KG1 (cell line): ENCODE results near the gene SRSF2.
"Not testable (repeated sequence)": the region's sequence is repeated elsewhere in the genome, so short reads cannot be mapped to it uniquely, and the experiment has no call there.

Source experiments
- DNase-seq: peaks from one replicate; lab custom pipeline; 2025; lab: John Stamatoyannopoulos, UW

SRSF2 gene

GRCh38 chr17:76738468-76738850 lies 1.3 kb upstream of the SRSF2 start:
- no peak for DNase-seq

GRCh38 chr17:76737676-76738467 lies 741 bp upstream of the SRSF2 start, which contains the start of gene MFSD11:
Gene MFSD11, plus strand, starts transcription at chr17:76738119. Its CDS starts 234 bp downstream, at chr17:76738353.
- peak; percentile 89 for DNase-seq

GRCh38 chr17:76736349-76737081 lies 616 bp downstream of the SRSF2 start:
- no peak for DNase-seq

DNA sequence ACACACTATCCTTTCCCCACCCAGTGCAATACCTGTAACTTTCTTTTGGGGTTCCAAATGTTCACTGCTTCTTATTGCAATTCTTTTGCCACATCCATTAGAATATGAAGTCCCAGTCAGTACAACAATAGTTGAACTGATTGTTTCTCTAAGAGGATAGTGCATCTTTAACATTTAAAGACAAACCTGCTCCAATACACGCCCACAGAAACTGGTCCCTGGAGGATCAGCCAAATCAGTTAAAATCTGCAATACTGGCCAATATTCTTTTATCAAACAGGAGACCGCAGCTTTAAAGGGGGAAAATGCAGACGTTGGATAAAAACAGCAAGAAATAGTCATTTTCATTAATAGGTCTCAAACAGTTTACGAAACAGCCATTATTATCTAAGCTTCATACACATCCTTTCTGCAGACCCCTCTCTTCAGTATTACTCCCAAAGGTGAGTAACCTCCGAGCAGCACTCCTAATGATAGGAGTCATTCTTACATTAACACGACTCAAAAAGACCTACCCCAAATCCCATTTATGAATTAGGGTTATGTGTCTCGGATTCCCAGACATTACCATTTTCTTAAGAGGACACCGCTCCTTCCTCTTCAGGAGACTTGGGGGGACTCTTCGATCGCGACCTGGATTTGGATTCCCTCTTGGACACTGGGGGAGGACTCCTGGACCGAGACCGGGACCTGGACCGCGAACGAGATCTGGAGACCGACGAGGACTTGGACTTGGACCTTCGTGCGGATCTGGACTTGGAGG lies 1.4 kb downstream of the SRSF2 start:
- DNase-seq: no peak

- DNase-seq: no peak
These were observed 2.1 kb downstream of the SRSF2 start for GRCh38 chr17:76735006-76735405.

GRCh38 chr17:76734080-76734840 lies 2.9 kb downstream of the SRSF2 start:
- DNase-seq: no peak

DNA sequence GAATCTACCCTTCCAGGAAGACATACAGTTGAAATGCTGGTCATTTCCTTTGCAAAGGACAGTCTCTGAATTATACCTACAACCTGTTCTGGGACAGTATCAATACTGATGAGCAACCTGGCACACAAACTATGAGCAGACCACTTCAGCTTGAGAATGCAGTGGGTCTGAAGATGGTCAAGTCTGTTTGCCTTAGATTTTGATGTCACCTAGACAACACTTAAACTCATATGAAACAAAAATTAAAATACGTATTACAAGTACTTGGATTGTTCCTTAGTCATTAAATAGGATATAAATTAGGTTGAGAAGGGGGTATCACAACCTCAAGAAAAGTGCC lies 3.5 kb downstream of the SRSF2 start:
- DNase-seq: no peak

DNA sequence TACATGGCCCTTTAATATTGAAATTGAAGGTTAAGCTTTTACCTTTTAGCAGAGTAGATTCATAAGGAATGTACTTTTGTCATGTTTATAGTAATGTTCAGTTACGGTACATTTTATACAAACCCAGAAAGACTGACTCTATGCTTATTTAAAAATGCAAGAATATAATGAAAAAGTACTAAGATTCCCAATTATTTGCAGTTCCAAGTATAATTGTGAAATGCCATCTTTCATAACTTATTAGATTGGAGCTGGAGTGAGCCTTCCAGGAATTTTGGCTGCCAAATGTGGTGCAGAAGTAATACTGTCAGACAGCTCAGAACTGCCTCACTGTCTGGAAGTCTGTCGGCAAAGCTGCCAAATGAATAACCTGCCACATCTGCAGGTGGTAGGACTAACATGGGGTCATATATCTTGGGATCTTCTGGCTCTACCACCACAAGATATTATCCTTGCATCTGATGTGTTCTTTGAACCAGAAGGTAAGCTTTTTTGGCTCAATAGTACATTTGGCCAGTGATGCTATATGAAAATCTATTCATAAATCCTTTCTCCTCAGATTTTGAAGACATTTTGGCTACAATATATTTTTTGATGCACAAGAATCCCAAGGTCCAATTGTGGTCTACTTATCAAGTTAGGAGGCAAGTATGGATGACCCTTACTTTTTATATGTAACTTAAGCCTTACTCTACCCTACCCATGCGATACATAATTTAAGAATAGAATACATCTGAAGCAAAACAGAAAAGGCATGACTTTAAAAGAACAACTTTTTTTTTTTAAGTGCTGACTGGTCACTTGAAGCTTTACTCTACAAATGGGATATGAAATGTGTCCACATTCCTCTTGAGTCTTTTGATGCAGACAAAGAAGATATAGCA lies 4.2 kb downstream of the SRSF2 start:
- DNase-seq: no peak

DNA sequence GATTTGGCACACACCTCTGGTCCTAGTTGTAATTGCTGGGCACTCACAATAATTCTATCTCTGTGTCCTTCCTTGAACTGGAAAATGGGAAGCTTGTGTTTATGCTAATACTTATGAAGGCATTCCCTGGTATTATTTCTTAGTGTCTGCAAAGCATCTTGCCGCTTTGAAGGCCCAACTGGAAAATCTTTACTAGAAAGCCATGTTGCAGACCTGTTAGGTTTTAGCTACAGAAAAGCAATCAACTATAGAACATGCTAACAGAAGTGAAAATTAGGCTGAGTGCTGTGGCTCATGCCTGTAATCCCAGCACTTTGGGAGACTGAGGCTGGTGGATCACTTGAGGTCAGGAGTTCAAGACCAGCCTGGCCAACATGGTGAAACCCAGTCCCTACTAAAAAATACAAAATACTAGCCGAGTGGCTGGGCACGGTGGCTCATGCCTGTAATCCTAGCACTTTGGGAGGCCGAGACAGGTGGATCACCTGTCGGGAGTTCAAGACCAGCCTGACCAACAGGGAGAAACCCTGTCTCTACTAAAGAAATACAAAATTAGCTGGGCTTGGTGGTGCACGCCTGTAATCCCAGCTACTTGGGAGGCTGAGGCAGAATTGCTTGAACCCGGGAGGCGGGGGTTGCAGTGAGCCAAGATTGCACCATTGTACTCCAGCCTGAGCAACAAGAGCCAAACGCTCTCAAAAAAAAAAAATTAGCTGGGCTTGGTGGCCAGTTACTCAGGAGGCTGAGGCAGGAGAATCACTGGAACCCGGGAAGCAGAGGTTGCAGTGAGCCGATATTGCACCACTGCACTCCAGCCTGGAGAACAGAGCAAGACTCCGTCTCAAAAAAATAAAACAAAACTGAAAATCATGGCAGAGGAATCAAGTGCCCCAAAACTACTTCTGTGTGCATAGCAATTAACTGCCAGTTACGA lies 5.1 kb downstream of the SRSF2 start:
- not testable (repeated sequence) for DNase-seq

DNA sequence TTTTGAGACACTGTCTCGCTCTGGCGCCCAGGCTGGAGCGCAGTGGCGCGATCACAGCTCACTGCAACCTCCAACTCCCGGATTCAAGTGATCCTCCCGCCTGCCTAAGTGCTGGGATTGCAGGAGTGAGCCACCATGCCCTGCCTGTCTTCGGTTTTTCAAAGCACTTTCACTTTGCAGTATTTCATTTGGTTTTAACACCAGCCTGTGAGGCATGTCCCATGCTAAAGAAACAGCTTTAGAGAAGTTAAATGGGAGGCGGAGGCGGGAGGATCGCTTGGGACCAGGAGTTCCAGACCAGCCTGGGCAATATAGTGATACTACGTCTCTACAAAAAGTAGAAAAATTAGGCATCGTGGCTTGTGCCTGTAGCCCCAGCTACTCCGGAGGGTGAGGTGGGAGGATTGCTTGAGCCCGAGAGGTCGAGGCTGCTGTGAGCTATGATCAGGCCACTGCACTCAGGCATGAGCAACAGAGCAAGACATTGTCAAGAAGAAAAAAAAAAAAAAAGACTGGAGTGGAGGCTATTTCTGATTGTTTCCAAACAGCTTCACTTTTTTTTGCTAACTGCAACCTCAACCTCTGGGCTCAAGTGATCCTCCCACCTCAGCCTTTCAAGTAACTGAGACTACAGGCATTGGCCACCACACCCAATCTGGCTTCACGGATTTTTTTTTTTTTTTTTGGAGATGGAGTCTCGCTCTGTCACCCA lies 9.2 kb downstream of the SRSF2 start:
- DNase-seq: no peak

GRCh38 chr17:76726776-76727718 lies 10.1 kb downstream of the SRSF2 start, which contains the start of gene METTL23:
Gene METTL23, plus strand, starts transcription at chr17:76726839. Its CDS starts 2,872 bp downstream, at chr17:76729711.
- DNase-seq: peak; percentile 78

GRCh38 chr17:76726231-76726775 lies 10.8 kb downstream of the SRSF2 start, which contains the start of gene JMJD6:
Gene JMJD6, minus strand, starts transcription at chr17:76726606. Its CDS starts 131 bp downstream, at chr17:76726475.
- DNase-seq: peak; percentile 87

GRCh38 chr17:76725580-76726230 lies 11.4 kb downstream of the SRSF2 start:
- peak; percentile 73 for DNase-seq

- DNase-seq: no peak
These were observed 13.3 kb downstream of the SRSF2 start for GRCh38 chr17:76723812-76724211.

DNA sequence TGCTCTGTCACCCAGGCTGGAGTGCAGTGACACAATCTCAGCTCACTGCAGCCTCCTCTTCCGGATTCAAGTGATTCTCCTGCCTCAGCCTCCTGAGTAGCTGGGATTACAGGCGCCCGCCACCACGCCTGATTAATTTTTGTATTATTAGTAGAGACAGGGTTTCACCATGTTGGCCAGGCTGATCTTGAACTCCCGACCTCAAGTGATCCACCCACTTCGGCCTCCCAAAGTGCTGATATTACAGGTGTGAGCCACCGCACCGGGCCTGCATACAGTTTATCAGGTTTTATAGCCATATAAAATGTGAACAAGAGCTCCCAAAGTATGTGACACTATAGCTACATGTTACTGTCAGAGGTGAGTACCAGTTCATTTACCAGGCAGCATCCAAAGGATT lies 14.2 kb downstream of the SRSF2 start:
- not testable (repeated sequence) for DNase-seq

- DNase-seq: no peak
These were observed 14.9 kb downstream of the SRSF2 start for GRCh38 chr17:76722279-76722678.

DNA sequence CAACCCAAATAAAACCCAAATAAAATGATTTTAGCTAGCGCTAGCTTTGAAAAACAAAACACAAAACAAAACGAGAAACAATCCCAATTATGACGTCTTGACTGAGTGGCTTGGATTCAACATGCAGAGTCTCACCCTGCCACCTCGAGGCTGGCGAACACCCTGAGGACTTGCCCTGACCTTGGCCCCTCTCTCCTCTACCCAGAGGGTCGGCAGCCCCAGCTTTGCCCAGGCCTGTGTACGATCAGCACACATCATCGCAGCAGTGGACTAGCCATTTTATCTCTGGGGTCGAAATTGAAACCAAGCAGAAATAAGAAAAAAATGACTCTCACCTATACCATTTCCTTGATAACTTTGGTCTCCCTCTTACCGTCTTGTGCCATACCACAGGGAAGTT lies 15.7 kb downstream of the SRSF2 start:
- DNase-seq: no peak
